CD4-positive, alpha-beta T cell treated with Interleukin-15 for 1 hour (primary cell): ENCODE measurements around the gene STK40.
A peak's percentile ranks its signal among the peaks of the same experiment; 100 is the strongest.

ENCODE experiments used
- DNase-seq: peaks from one replicate; pipeline ENCODE4 v3.0.0-alpha.2; 2020

STK40 gene

GRCh38 chr1:36369061-36369861 lies 16.5 kb downstream of the STK40 start:
- DNase-seq = peak; percentile 73

DNA sequence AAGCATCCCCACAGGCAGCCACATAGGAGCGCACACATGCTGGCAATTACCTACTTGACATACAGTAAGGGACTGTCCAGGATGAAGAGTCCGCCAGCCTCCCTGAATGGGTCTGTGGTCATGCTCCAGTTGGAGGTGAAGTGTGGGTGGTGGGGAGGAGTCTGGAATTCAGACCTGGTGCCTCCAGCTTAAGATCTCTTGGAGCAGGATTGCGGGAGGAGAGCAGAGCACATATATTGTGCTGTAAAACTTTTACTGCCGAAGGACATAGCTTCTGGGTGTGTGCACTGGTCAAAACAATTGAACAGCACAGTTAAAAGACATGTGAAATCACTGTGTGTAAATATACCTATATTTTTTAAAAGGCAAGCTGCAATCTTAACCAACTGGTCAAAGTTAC lies 17.9 kb downstream of the STK40 start:
- DNase-seq = no peak

DNA sequence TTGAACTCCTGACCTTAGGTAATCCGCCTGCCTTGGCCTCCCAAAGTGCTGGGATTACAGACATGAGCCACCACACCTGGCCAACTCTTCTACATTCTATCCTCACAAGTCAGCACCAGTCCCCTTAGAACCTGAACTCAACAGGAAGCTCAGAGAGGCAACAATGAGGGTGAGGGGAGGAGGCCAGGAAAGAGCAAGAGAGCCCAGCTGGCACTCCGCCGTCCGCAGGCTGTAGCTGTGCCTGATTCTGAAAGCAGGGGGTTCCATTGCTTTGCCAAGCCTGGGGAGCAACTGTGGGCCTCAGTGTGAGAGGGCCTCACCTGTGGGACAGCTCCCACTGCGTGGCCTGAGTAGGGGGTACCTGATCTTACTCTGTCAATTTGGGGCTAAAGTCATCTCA lies 18.7 kb downstream of the STK40 start:
- DNase-seq = no peak

GRCh38 chr1:36366091-36366661 lies 19.5 kb downstream of the STK40 start:
- DNase-seq = peak; percentile 74

GRCh38 chr1:36365381-36365780 lies 20.3 kb downstream of the STK40 start:
- no peak for DNase-seq

- peak; percentile 60 for DNase-seq
These were observed 25.7 kb downstream of the STK40 start for GRCh38 chr1:36359911-36360550.

DNA sequence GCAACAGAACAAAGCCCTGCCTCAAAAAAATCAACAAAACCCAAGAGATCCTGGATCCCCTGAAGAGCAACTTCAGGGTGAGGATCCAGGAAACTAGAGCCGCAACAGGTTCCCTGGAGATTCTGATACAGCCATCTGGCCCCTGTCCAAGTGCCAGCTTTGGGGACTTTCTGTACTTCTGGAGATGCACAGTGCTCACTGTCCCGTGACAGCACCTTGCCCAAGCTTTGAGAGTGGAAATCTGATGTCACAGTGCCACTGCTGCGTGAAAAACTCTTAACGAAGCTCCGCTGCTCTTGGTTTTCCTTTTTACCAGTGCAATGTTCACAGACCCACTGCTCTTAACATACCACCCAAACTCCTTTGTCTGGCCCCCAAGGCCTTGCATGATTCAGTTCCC lies 26.3 kb downstream of the STK40 start:
- no peak for DNase-seq

- DNase-seq = no peak
These were observed 27.1 kb downstream of the STK40 start for GRCh38 chr1:36358514-36359084.

DNA sequence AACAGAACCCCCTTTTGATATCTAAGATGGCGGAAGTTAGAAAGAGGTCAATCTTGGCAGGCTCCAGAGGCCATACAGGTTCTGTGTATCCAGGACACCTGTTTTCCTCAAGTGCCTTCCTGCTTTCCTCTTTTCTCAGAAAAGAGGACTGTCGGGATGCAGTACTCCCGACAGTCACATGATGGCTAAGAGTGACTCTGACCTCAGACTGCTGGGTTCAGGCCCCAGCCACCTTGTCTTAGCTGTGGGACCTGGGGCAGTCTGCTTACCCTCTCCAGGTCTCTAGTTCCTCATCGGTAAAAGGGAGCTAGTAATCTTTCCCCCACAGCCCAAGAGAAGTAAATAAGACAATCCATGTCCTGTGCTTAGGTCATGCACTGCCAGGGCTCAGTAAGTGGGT lies 29.9 kb downstream of the STK40 start:
- DNase-seq = no peak

GRCh38 chr1:36354486-36354885 lies 31.2 kb downstream of the STK40 start:
- DNase-seq = no peak

GRCh38 chr1:36352910-36353878 lies 32.5 kb downstream of the STK40 start:
- no peak for DNase-seq

- DNase-seq = no peak
These were observed 33.4 kb downstream of the STK40 start for GRCh38 chr1:36352125-36352909.

GRCh38 chr1:36351227-36351977 lies 34.3 kb downstream of the STK40 start:
- DNase-seq = no peak

DNA sequence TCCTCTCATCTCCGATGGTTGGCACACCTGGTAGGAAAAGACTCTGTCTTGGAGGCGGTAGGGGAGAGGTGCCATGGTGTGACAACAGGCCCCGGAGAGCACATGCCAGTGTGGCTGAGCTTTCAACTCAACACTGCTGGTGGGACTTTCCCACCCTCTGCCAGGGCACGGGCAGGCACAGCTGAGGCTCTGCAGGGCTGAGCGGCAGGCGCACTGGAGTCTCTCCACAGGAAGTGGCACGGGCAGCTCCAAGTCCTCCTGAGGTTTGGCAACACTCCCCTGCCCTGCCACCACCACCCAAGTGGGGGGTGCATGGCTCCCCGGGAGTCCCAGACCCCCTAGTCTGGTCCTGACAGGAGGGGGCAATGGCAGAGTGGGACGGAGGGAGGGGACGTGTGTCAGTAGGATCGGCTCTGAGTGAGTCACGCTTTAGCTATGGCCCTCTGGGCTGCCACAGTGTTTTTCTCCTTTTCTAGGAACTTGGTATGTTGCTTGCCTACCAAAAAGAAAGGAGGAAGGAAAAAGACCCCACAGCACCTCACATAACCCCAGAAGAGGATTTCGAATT lies 35.0 kb downstream of the STK40 start:
- DNase-seq = peak; percentile 48

GRCh38 chr1:36349839-36350238 lies 35.9 kb downstream of the STK40 start:
- DNase-seq = no peak

GRCh38 chr1:36349241-36349671 lies 36.5 kb downstream of the STK40 start:
- DNase-seq = peak; percentile 40

- no peak for DNase-seq
These were observed 38.9 kb downstream of the STK40 start for GRCh38 chr1:36346741-36347370.

- no peak for DNase-seq
These were observed 40.4 kb downstream of the STK40 start for GRCh38 chr1:36345353-36345752.

- DNase-seq = no peak
These were observed 41.4 kb downstream of the STK40 start for GRCh38 chr1:36344395-36344680.

DNA sequence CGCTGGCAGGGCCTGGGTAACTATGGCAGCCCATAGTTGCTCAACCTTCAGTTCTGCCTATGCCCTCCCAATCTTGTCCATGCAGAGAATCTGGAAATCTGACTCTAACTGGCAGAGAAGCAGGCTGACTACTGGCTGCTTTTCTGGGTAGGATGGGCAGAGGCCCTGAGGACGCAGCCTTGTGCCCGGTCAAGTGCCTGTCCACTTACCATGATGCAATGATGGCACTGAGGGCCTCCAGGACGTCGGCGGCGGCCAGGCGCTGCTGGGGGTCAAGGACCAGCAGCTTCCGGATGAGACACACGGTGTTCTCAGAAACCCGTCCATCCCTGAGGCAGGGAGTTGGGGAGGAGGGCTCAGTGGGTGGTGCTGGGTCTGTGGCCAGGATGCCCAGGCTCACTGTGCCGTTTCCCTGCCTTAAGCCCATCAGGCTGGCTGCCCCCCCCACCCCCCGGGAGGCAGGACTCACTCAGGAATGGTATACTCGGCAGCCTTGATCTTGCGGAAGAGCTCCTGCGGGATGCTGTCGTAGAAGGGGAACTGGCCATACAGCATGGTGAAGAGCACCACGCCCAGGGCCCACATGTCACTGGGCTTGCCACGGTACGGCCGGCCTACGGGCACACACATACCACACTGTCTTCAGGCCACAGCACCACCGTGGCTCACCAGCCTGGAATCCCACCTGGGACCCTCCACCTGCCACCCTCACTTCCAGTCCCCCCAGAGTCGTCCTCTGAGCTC lies 41.9 kb downstream of the STK40 start:
- DNase-seq = no peak
